H1 (cell line): ENCODE results near the gene DOCK9. TPM values are rescaled to one million over a fixed set of nuclear protein-coding genes. Genes with fewer than 3 reads are reported as not detected.

Experiments used
- CTCF ChIA-PET: fragments of 300-600 bp; sonication (Branson Sonifier 250); formaldehyde crosslinking; loops from one replicate; lab custom pipeline; 2021; ENCODE audit not compliant: partially characterized antibody; lab: Charles Lee
- POLR2A ChIA-PET: fragments of 300-600 bp; sonication (Branson Sonifier 250); formaldehyde crosslinking; loops from one replicate; lab custom pipeline; 2021; ENCODE audit warnings: inconsistent platforms; ENCODE audit not compliant: partially characterized antibody; lab: Charles Lee
- DNase-seq, 2 experiments: peaks; one replicate each; pipeline versions ENCODE4 v3.0.0 to v3.0.0-alpha.2; 2010 to 2022; ENCODE audit warnings: low spot score in 2 of 2, low read depth in 1 of 2, mixed read lengths in 1 of 2
- FAIRE-seq: peaks from 2 replicates; lab custom pipeline; 2011; peaks lifted over from hg19 to GRCh38; lab: Jason Lieb, UNC
- H2AFZ ChIP-seq: 2 replicates; pipeline ENCODE4 v1.8.1; 2012; ENCODE audit warnings: low read length, inconsistent platforms
- H2AK5ac ChIP-seq: 2 replicates; pipeline ENCODE4 v1.6.1; 2013; ENCODE audit warnings: low read depth, low read length
- H2BK120ac ChIP-seq: replicated peaks from 2 replicates; pipeline ENCODE3; 2013; ENCODE audit warnings: low read depth, low read length, inconsistent platforms
- H2BK12ac ChIP-seq: 2 replicates; pipeline ENCODE4 v1.6.1; 2013; ENCODE audit warnings: low read depth, low read length
- H2BK15ac ChIP-seq: 2 replicates; pipeline ENCODE4 v1.6.1; 2013; ENCODE audit warnings: low read length
- H2BK20ac ChIP-seq: 2 replicates; pipeline ENCODE4 v1.6.1; 2013; ENCODE audit warnings: low read length
- H2BK5ac ChIP-seq: 2 replicates; pipeline ENCODE4 v1.6.1; 2013; ENCODE audit warnings: low read depth, low read length
- H3K14ac ChIP-seq: 2 replicates; pipeline ENCODE4 v1.6.1; 2013; ENCODE audit warnings: inconsistent platforms; ENCODE audit not compliant: insufficient read length
- H3K18ac ChIP-seq: 2 replicates; pipeline ENCODE4 v1.6.1; 2013; ENCODE audit warnings: low read length; ENCODE audit errors: extremely low read depth
- H3K23ac ChIP-seq: 2 replicates; pipeline ENCODE4 v1.6.1; 2013; ENCODE audit warnings: inconsistent platforms; ENCODE audit not compliant: insufficient read length
- H3K23me2 ChIP-seq: 2 replicates; pipeline ENCODE4 v1.6.1; 2013; ENCODE audit warnings: low read depth, low read length
- H3K27ac ChIP-seq: 2 replicates; pipeline ENCODE4 v1.6.1; 2011; ENCODE audit warnings: low read depth, low read length, inconsistent platforms
- H3K27me3 ChIP-seq, 4 experiments: replicated peaks in 1 of 4; 1 replicate in 1 of 4; 2 replicates in 3 of 4; pipeline versions ENCODE4 v1.6.1 to v1.8.1; 2011 to 2013; ENCODE audit warnings: low read length in 3 of 4, mild to moderate bottlenecking in 3 of 4, inconsistent platforms in 2 of 4, mixed read lengths in 2 of 4, moderate library complexity in 1 of 4; ENCODE audit not compliant: control insufficient read depth in 3 of 4, insufficient read depth in 3 of 4; ENCODE audit errors: extremely low read depth in 1 of 4
- H3K36me3 ChIP-seq, 4 experiments: 2 replicates each; pipeline versions ENCODE4 v1.6.1 to v1.8.1; 2011 to 2013; ENCODE audit warnings: mild to moderate bottlenecking in 4 of 4, low read length in 3 of 4, moderate library complexity in 2 of 4, control low read depth in 1 of 4, inconsistent platforms in 1 of 4; ENCODE audit not compliant: insufficient read depth in 4 of 4, control insufficient read depth in 2 of 4
- H3K4ac ChIP-seq: replicated peaks from 2 replicates; pipeline ENCODE3; 2013; ENCODE audit warnings: low read length, low read depth, mixed read lengths, inconsistent platforms; ENCODE audit not compliant: insufficient read length
- H3K4me1 ChIP-seq, 4 experiments: replicated peaks in 1 of 4; 1 replicate in 1 of 4; 2 replicates in 3 of 4; pipeline versions ENCODE4 v1.6.1 to v1.8.1; 2011 to 2013; ENCODE audit warnings: low read length in 3 of 4, inconsistent platforms in 2 of 4, mixed read lengths in 1 of 4; ENCODE audit not compliant: insufficient read depth in 4 of 4, control insufficient read depth in 3 of 4
- H3K4me2 ChIP-seq, 2 experiments: 2 replicates each; pipeline versions ENCODE4 v1.6.1 to v1.8.1; 2011 to 2013; ENCODE audit warnings: low read depth in 2 of 2, low read length in 2 of 2, control low read depth in 1 of 2, inconsistent platforms in 1 of 2, mild to moderate bottlenecking in 1 of 2; ENCODE audit not compliant: insufficient read depth in 1 of 2
- H3K4me3 ChIP-seq, 4 experiments: fragments of 200-600, 300-600 bp in 1 of 4; sonication (generic), shearing (Covaris generic), sonication (Bioruptor Twin) in 1 of 4; 2 replicates each; pipeline versions ENCODE4 v1.5.1 to v1.8.1; 2011 to 2016; ENCODE audit warnings: low read length in 4 of 4, low read depth in 3 of 4, control low read depth in 2 of 4, inconsistent platforms in 2 of 4, mild to moderate bottlenecking in 2 of 4, mixed read lengths in 1 of 4, moderate library complexity in 1 of 4; ENCODE audit not compliant: insufficient read depth in 2 of 4; ENCODE audit errors: extremely low read depth in 1 of 4
- H3K56ac ChIP-seq: replicated peaks from 2 replicates; pipeline ENCODE3; 2013; ENCODE audit warnings: low read depth, mild to moderate bottlenecking, mixed read lengths, low read length, inconsistent platforms; ENCODE audit not compliant: insufficient read length
- H3K79me1 ChIP-seq: 2 replicates; pipeline ENCODE4 v1.6.1; 2013; ENCODE audit warnings: low read depth, low read length, control low read depth
- H3K79me2 ChIP-seq, 2 experiments: 2 replicates each; pipeline versions ENCODE4 v1.6.1 to v1.8.1; 2012 to 2013; ENCODE audit warnings: low read length in 2 of 2, mild to moderate bottlenecking in 2 of 2, inconsistent platforms in 1 of 2; ENCODE audit not compliant: insufficient read depth in 2 of 2, control insufficient read depth in 1 of 2
- H3K9ac ChIP-seq, 4 experiments: replicated peaks in 1 of 4; 1 replicate in 1 of 4; 2 replicates in 3 of 4; pipeline versions ENCODE4 v1.6.1 to v1.8.1; 2011 to 2013; ENCODE audit warnings: low read depth in 3 of 4, low read length in 3 of 4, control low read depth in 2 of 4, mild to moderate bottlenecking in 2 of 4, moderate library complexity in 2 of 4, inconsistent platforms in 1 of 4; ENCODE audit errors: extremely low read depth in 1 of 4
- H3K9me3 ChIP-seq, 2 experiments: 2 replicates each; pipeline versions ENCODE4 v1.6.1 to v1.8.1; 2012 to 2013; ENCODE audit warnings: mild to moderate bottlenecking in 2 of 2, moderate library complexity in 2 of 2, control low read depth in 1 of 2, inconsistent platforms in 1 of 2, low read depth in 1 of 2, low read length in 1 of 2, mixed read lengths in 1 of 2; ENCODE audit not compliant: insufficient read depth in 2 of 2
- H4K20me1 ChIP-seq, 2 experiments: replicated peaks in 1 of 2; 2 replicates each; pipeline versions ENCODE3 to v1.8.1; 2011 to 2013; ENCODE audit warnings: inconsistent platforms in 2 of 2, low read length in 2 of 2, mild to moderate bottlenecking in 1 of 2; ENCODE audit not compliant: insufficient read depth in 2 of 2, control insufficient read depth in 1 of 2
- H4K5ac ChIP-seq: 2 replicates; pipeline ENCODE4 v1.6.1; 2013; ENCODE audit warnings: low read length, low read depth, mixed read lengths, inconsistent platforms; ENCODE audit not compliant: insufficient read length
- H4K8ac ChIP-seq: 2 replicates; pipeline ENCODE4 v1.8.0; 2013; ENCODE audit warnings: mild to moderate bottlenecking, moderate library complexity, low read length, inconsistent platforms; ENCODE audit not compliant: insufficient read depth; ENCODE audit errors: extremely low read depth
- H4K91ac ChIP-seq: replicated peaks from 2 replicates; pipeline ENCODE3; 2013; ENCODE audit warnings: low read length, mixed read lengths, inconsistent platforms; ENCODE audit not compliant: insufficient read length
- ASH2L ChIP-seq: fragments of 200-600, 300-600 bp; sonication (generic); IDR thresholded peaks from one replicate; pipeline ENCODE4 v1.7.1; 2017; ENCODE audit warnings: low read length
- CHD2 ChIP-seq: IDR thresholded peaks from 2 replicates; pipeline ENCODE4 v1.6.1; 2012; ENCODE audit warnings: low read length, improper control_type of control experiment
- HDAC2 ChIP-seq, 2 experiments: fragments of 300-600 bp in 1 of 2; sonication (generic) in 1 of 2; IDR thresholded peaks; 2 replicates each; pipeline ENCODE4 v1.6.1; 2011 to 2012; ENCODE audit warnings: low read depth in 2 of 2, low read length in 2 of 2, mild to moderate bottlenecking in 2 of 2, moderate library complexity in 2 of 2, borderline replicate concordance in 1 of 2, inconsistent platforms in 1 of 2
- JUN ChIP-seq: IDR thresholded peaks from 2 replicates; pipeline ENCODE4 v1.6.1; 2011; ENCODE audit warnings: low read depth, mild to moderate bottlenecking, improper control_type of control experiment, low read length
- JUND ChIP-seq: IDR thresholded peaks from 2 replicates; pipeline ENCODE4 v1.6.1; 2011; ENCODE audit warnings: mild to moderate bottlenecking, improper control_type of control experiment, low read length
- NRF1 ChIP-seq: IDR thresholded peaks from 2 replicates; pipeline ENCODE4 v1.6.1; 2011; ENCODE audit warnings: mild to moderate bottlenecking, low read depth, low read length, improper control_type of control experiment
- PHF8 ChIP-seq: fragments of 200-600 bp; sonication (generic); conservative IDR thresholded peaks from 2 replicates; pipeline ENCODE4 v1.7.1; 2012; ENCODE audit warnings: low read depth, mild to moderate bottlenecking, inconsistent platforms, low read length, moderate library complexity
- SAP30 ChIP-seq: fragments of 300-600 bp; sonication (generic); IDR thresholded peaks from 2 replicates; pipeline ENCODE4 v1.7.1; 2012; ENCODE audit warnings: low read length, moderate library complexity, mild to moderate bottlenecking, inconsistent platforms; ENCODE audit not compliant: insufficient read depth, insufficient replicate concordance
- SIX5 ChIP-seq: IDR thresholded peaks from 2 replicates; pipeline ENCODE4 v1.6.1; 2011; ENCODE audit warnings: mild to moderate bottlenecking, low read depth, low read length
- SP2 ChIP-seq: IDR thresholded peaks from 2 replicates; pipeline ENCODE4 v1.6.1; 2012; ENCODE audit warnings: mild to moderate bottlenecking, low read length, inconsistent platforms
- TAF1 ChIP-seq: IDR thresholded peaks from 2 replicates; pipeline ENCODE4 v1.6.1; 2011; ENCODE audit warnings: mild to moderate bottlenecking, low read depth, low read length
- TCF12 ChIP-seq: IDR thresholded peaks from 2 replicates; pipeline ENCODE4 v1.6.1; 2011; ENCODE audit warnings: low read depth, mild to moderate bottlenecking, low read length
- WGBS, 2 experiments: shearing (Covaris generic) in 1 of 2; methylation state at CpG; one replicate each; pipeline versions ENCODE4 v1.1.6 to v1.1.7; 2013 to 2015; ENCODE audit warnings: low lambda C conversion rate in 2 of 2, mixed read lengths in 2 of 2, inconsistent platforms in 1 of 2, low coverage in 1 of 2, missing lambda C conversion rate in 1 of 2; ENCODE audit not compliant: insufficient replicate concordance in 2 of 2, insufficient coverage in 1 of 2, insufficient read length in 1 of 2; ENCODE audit errors: extremely low coverage in 1 of 2, missing lambda C conversion rate in 1 of 2; 5-methylcytosine and 5-hydroxymethylcytosine counted together
- polyA plus RNA-seq, 7 experiments: library from polyadenylated mRNA; depleted of rRNA in 3 of 7; stranded (reverse) in 5 of 7; unstranded in 2 of 7; fragments of >200 nt in 5 of 7; fragments of 200-250 nt in 2 of 7; gene quantifications; 1 replicate in 5 of 7; 2 replicates in 1 of 7; 4 replicates in 1 of 7; pipeline versions ENCODE4 v1.2.1 to v1.2.3, GENCODE V29; 2011 to 2013; ENCODE audit warnings: missing spikeins in 2 of 7, mixed read lengths in 2 of 7
- total RNA-seq: library from RNA; stranded (reverse); fragmentation: NEBNext Ultra II Directional; extraction: Animal tissue kit (Norgen Biotek cat#: 25700); gene quantifications from 2 replicates; pipeline ENCODE4 v1.2.1, GENCODE V29; 2021
- TF ChIP-seq, protein P1 (sequence below): IDR thresholded peaks from 2 replicates; pipeline ENCODE4 v1.6.1; 2012; ENCODE audit warnings: inconsistent platforms

Gene DOCK9
- total and polyA plus RNA-seq, 2 of the 8 experiments (the other 6 are each of a cell fraction or from before 2014, with no cell fraction given), result 21.6 to 31.5 TPM

GRCh38 chr13:98986226-98986846, 8.5 kb upstream of the DOCK9 start:
- no peak overlapping the region for H3K23ac ChIP-seq
- H3K56ac ChIP-seq, result no peak overlapping the region
- H2BK120ac ChIP-seq, result no peak overlapping the region
- no peak overlapping the region for H3K14ac ChIP-seq
- H2AFZ ChIP-seq, result no peak overlapping the region
- H3K9ac ChIP-seq, result no peak overlapping the region
- no peak overlapping the region for H2AK5ac ChIP-seq
- no peaks in the 10 kb centered on the region for H3K79me1 ChIP-seq
- H3K23me2 ChIP-seq, result no peaks in the 10 kb centered on the region
- H3K18ac ChIP-seq, result no peak overlapping the region
- POLR2A ChIA-PET, result interaction anchor here (1.3 to 1.7 kb wide), 3 partner anchors 8 to 15 kb away, joined by 3 to 4 read pairs (median 3); partner anchors contain the start of gene DOCK9
- CTCF ChIA-PET, result interaction anchor here (0.6 to 1.9 kb wide), 9 partner anchors 16 to 381 kb away, joined by 3 to 6 read pairs (median 4); no protein-coding TSS in a partner anchor
- no peak overlapping the region for H2BK20ac ChIP-seq
- no peak overlapping the region for H3K27ac ChIP-seq
- H4K91ac ChIP-seq, result no peak overlapping the region
- no peak overlapping the region for H2BK12ac ChIP-seq
- FAIRE-seq, result no peak
- no peak overlapping the region for H3K4ac ChIP-seq
- no peak for DNase-seq
- H2BK15ac ChIP-seq, result no peak overlapping the region
- WGBS, 2 experiments, result 86% methylated on average over 8 of the region's 8 CpGs; no CpG with 5 or more reads in 1 of the 2 experiments
- H4K20me1 ChIP-seq, result no peaks in the 10 kb centered on the region
- H4K8ac ChIP-seq, result no peak overlapping the region
- no peak overlapping the region for H2BK5ac ChIP-seq
- H3K27me3 ChIP-seq, result no peaks in the 10 kb centered on the region
- H3K4me3 ChIP-seq, result no peak overlapping the region
- no peaks in the 10 kb centered on the region for H3K36me3 ChIP-seq
- no peaks in the 10 kb centered on the region for H3K79me2 ChIP-seq
- H3K4me2 ChIP-seq, result no peak overlapping the region
- H3K9me3 ChIP-seq, result no peaks in the 10 kb centered on the region
- H4K5ac ChIP-seq, result no peak overlapping the region
- H3K4me1 ChIP-seq, result peaks cover 0 to 8% (median 4%) of the 10 kb centered on the region in 4 experiments; a peak in 5 of 7 replicates
- TF ChIP-seq ASH2L, result no peak
- TF ChIP-seq PHF8, result no peak
- TF ChIP-seq CHD2, result no peak
- TF ChIP-seq SP2, result no peak
- no peak for TF ChIP-seq TAF1
- no peak for TF ChIP-seq JUND
- TF ChIP-seq, protein P1, sequence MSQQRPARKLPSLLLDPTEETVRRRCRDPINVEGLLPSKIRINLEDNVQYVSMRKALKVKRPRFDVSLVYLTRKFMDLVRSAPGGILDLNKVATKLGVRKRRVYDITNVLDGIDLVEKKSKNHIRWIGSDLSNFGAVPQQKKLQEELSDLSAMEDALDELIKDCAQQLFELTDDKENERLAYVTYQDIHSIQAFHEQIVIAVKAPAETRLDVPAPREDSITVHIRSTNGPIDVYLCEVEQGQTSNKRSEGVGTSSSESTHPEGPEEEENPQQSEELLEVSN, result no peak
- TF ChIP-seq SAP30, result no peak
- no peak for TF ChIP-seq NRF1
- TF ChIP-seq HDAC2 (IDR thresholded peaks at IDR 0.05; ENCODE audit: borderline replicate concordance in 1 of 2, low read depth in 2 of 2, low read length in 2 of 2), result no peak
- TF ChIP-seq JUN, result no peak
- no peak for TF ChIP-seq SIX5
- no peak for TF ChIP-seq TCF12
